HFF-Myc (cell line): ENCODE measurements around the gene LMCD1.
A peak's percentile ranks its signal among the peaks of the same experiment; 100 is the strongest.

Experiments
- DNase-seq: peaks from one replicate; pipeline ENCODE4 v3.0.0-alpha.2; 2011; ENCODE audit warnings: low read depth; ENCODE audit errors: extremely low read depth
- H3K4me3 ChIP-seq: replicated peaks from 2 replicates; pipeline ENCODE4 v1.5.1; 2011; ENCODE audit warnings: low read depth, mild to moderate bottlenecking, control low read depth, low read length
- TF ChIP-seq, protein P1 (sequence below): IDR thresholded peaks from 2 replicates; pipeline ENCODE4 v1.5.1; 2012; ENCODE audit warnings: mild to moderate bottlenecking, low read depth, low read length, control low read depth; ENCODE audit errors: missing control alignments

Gene LMCD1

DNA sequence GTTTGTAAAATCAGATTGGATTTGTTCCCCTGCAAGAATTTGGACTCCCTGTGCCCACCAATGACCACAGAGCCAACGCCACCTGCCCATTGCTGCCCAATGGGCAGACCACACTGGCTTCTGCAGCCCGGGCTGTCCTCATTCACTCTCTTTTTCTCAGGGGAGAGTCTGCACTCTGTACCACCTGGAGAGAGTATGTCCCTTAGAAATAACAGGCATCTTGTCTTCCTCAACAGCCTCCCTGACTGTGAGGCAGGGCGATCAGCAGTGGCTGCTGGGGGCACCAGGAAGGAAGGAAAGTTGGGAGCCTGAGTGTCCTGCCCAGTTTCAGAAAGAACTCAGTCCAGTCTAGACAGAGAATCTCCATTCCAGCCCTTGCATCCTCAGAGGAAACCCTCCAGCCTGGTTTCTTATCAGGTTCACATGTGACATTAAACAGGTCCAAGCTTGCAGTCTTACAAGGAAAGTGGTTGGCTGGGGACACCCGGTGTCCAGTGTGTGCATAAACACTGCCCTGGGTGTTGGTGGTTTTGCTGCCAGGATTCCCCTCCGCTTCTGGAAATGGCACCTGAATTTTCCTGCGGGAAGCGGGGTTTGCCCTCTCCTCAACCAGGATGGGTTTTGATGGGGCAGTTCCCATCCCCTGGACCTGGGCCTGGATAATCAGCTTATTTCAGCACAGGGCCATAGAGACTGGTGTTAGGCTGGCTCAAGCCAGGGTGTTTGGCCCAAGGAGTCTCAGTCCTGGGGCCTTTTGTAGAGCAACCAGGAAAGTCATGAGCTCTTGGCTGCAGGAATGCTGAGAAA lies 105.8 kb downstream of the LMCD1 start:
- TF ChIP-seq, protein P1, sequence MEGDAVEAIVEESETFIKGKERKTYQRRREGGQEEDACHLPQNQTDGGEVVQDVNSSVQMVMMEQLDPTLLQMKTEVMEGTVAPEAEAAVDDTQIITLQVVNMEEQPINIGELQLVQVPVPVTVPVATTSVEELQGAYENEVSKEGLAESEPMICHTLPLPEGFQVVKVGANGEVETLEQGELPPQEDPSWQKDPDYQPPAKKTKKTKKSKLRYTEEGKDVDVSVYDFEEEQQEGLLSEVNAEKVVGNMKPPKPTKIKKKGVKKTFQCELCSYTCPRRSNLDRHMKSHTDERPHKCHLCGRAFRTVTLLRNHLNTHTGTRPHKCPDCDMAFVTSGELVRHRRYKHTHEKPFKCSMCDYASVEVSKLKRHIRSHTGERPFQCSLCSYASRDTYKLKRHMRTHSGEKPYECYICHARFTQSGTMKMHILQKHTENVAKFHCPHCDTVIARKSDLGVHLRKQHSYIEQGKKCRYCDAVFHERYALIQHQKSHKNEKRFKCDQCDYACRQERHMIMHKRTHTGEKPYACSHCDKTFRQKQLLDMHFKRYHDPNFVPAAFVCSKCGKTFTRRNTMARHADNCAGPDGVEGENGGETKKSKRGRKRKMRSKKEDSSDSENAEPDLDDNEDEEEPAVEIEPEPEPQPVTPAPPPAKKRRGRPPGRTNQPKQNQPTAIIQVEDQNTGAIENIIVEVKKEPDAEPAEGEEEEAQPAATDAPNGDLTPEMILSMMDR = peak; percentile 68
- H3K4me3 ChIP-seq = no peak overlapping the region
- peak; percentile 35 for DNase-seq

DNA sequence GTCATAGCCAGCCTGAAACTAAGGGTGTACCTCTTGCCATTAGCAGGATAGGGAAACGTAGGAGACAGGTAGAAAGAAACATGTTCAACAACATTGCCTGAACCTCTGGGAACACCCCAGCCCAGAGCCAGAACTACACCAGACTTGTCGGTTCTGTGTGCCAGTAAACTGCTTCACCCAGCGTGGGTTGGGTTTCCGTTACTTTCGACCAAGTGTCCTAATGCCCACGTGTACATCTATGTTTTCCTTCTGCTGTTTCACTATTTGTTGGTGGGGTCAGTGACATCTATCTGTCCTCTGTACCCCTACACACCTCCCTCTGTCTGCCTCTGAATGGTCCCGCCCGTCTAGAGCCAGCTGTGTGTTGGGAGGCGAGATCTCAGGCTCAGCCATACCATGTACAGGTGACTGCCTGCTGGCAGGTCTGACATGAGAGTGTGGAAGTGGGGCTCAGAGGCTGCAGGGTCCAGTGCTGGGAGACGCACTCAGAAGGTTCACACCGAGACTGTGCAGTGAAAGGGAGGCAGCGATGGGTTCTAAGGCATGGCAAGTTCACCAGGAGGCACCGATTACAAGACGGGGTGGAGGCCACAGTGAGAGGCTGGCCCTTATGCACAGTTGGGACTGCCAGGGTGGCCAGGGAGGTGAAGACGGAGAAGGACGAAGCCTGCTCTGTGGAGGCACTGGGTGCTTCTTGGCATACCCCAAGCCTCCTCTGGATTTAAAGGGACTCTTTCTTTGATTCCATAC lies 106.6 kb downstream of the LMCD1 start:
- no peak for DNase-seq
- TF ChIP-seq, protein P1 = no peak
- no peak overlapping the region for H3K4me3 ChIP-seq

DNA sequence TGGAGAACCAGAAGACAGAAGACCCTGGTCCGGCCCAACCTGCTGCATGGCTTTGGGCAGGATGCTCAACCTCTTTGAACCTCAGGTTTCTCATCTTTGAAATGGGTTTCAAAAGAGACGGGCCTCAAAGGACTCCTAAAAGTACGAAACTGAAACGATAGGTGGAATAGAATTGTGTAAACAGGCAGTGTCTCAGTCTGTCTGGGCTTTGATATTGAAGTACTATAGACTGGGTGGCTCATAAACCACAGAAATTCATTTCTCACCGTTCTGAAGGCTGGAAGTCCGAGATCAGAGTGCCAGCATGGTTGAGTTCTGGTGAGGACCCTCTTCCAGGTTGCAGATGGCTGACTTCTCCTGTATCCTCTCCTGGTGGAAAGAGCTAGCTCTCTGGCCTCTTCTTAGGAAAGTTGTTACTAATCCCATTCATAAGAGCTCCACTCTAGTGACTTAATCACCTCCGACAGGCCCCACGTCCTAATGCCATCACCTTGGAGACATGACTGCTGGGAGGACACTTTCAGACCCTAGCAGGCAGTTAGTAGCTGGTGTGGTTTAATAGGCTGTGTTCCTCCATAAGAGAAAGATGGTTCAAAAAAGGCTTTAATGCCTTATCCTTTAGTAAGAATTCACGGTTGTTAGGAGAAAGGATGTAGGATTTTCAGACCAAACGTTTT lies 107.3 kb downstream of the LMCD1 start:
- no peak overlapping the region for H3K4me3 ChIP-seq
- DNase-seq = no peak
- TF ChIP-seq, protein P1 = no peak

DNA sequence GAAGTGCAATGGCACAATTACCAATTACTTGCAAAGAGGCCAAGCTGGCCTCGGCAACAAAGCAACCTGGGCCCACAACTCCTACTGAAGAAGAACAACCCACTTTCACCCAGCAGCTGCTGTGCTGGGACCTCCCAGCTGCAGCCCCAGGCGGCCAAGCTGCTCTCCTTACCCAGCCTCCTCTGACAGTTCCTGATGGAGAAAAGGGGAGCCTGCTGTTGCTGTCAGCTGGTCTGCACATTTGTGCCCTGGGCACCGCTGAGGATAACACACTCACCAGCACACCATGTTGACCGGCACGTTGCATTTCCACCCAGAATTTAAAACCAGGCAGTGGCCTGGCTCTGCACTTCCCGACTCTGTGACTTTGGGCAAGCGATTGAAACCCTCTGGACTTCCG lies 109.3 kb downstream of the LMCD1 start:
- TF ChIP-seq, protein P1 = no peak
- H3K4me3 ChIP-seq = no peak overlapping the region
- DNase-seq = no peak

DNA sequence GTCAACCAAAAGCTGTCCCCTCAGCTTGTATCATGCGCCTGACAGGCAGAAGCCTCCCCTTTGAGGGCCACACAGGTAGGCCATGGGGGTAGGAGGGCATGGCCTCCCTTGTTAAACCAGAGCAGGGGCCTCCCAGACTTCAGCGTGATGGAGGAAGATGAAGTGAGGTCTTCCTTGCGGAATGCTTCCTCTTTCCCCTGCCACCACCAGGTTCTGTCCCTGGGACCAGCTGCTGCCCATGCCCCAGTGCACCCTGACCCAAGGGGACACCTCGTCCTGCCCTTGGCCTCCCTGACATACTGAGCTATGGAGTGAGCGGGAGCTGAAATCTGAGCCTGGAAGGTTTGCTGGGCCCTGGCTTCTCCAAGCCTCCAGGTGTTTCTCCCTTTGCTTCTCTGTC lies 116.3 kb downstream of the LMCD1 start:
- no peak overlapping the region for H3K4me3 ChIP-seq
- TF ChIP-seq, protein P1 = no peak
- DNase-seq = no peak

DNA sequence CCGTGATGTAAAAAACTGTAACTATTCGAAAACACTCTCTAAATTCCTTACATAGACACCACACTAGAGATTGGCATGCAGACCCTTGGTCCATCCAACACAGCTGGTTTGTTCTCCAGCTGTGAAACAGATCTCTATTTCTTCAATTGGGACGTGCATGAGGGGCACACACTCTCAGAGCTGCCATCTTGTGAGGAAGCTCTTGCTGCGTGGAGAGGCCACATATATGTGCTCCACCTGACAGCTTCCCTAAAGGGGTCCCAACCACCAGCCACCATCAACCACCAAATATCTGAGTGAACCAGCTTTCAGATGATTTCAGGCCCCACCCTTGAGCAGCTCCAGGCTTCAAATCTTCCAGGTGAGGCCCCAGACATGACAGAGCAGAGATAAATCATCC lies 117.3 kb downstream of the LMCD1 start:
- DNase-seq = no peak
- no peak overlapping the region for H3K4me3 ChIP-seq
- TF ChIP-seq, protein P1 = no peak
